Thymus (tissue), 11 donors: ENCODE results near the gene TRIM54. TPM values are rescaled to one million over a fixed set of nuclear protein-coding genes. Genes with fewer than 3 reads are reported as not detected.
"Not testable (repeated sequence)": the region's sequence is repeated elsewhere in the genome, so short reads cannot be mapped to it uniquely, and the experiment has no call there.

Experiments used
- DNase-seq, 9 donors: peaks; one replicate each; pipeline ENCODE4 v3.0.0-alpha.2; 2013; ENCODE audit warnings: low spot score in 9 of 9, low read depth in 6 of 9, missing footprints in 1 of 9
- H3K27ac ChIP-seq, 2 donors: one replicate each; pipeline ENCODE4 v1.5.1; 2013; ENCODE audit warnings: control low read depth in 1 of 2, low read depth in 1 of 2, low read length in 1 of 2, mild to moderate bottlenecking in 1 of 2, moderate library complexity in 1 of 2
- H3K27me3 ChIP-seq, 2 donors: one replicate each; pipeline ENCODE4 v1.5.1; 2013; ENCODE audit warnings: low read length in 1 of 2; ENCODE audit not compliant: control insufficient read depth in 2 of 2, insufficient read depth in 1 of 2
- H3K36me3 ChIP-seq, 2 donors: one replicate each; pipeline ENCODE4 v1.5.1; 2013; ENCODE audit warnings: low read length in 1 of 2, mild to moderate bottlenecking in 1 of 2, moderate library complexity in 1 of 2; ENCODE audit not compliant: control insufficient read depth in 2 of 2, insufficient read depth in 2 of 2
- H3K4me1 ChIP-seq, 2 donors: one replicate each; pipeline ENCODE4 v1.5.1; 2013; ENCODE audit warnings: low read length in 2 of 2; ENCODE audit not compliant: control insufficient read depth in 2 of 2, insufficient read depth in 2 of 2
- H3K4me3 ChIP-seq, 2 donors: one replicate each; pipeline ENCODE4 v1.5.1; 2013; ENCODE audit warnings: low read length in 2 of 2, control low read depth in 1 of 2, mild to moderate bottlenecking in 1 of 2
- H3K9me3 ChIP-seq, 2 donors: one replicate each; pipeline ENCODE4 v1.5.1; 2013; ENCODE audit warnings: low read length in 1 of 2, mild to moderate bottlenecking in 1 of 2; ENCODE audit not compliant: control insufficient read depth in 2 of 2, insufficient read depth in 1 of 2
- WGBS: extraction: QIAGEN DNeasy Blood & Tissue Kit; methylation state at CpG from one replicate; pipeline ENCODE4 v1.1.7; 2013; 5-methylcytosine and 5-hydroxymethylcytosine counted together
- polyA plus RNA-seq: library from polyadenylated mRNA; stranded (reverse); fragments of 200-250 nt; gene quantifications from one replicate; pipeline ENCODE4 v1.2.3, GENCODE V29; 2013
- total RNA-seq: library from RNA; stranded (reverse); fragments of 120-200 nt; gene quantifications from one replicate; pipeline ENCODE4 v1.2.4, GENCODE V29; 2013
- donor health status: healthy.

Gene TRIM54
- total and polyA plus RNA-seq, 2 donors = 0.14 to 0.52 TPM

- Histone ChIP-seq H3K27ac (no peak overlapping the region), H3K36me3 (peaks cover 10 to 14% of the 10 kb centered on the region in 2 donors), H3K27me3 (peaks cover 14 to 21% of the 10 kb centered on the region in 2 donors), H3K9me3 (no peaks in the 10 kb centered on the region), H3K4me1 (peaks cover 0 to 2% of the 10 kb centered on the region in 2 donors), H3K4me3 (no peak overlapping the region)
- WGBS = 98% methylated on average over 3 of the region's 3 CpGs
- DNase-seq = no peak
These were observed 29.9 kb downstream of the TRIM54 start for GRCh38 chr2:27312152-27312551.

DNA sequence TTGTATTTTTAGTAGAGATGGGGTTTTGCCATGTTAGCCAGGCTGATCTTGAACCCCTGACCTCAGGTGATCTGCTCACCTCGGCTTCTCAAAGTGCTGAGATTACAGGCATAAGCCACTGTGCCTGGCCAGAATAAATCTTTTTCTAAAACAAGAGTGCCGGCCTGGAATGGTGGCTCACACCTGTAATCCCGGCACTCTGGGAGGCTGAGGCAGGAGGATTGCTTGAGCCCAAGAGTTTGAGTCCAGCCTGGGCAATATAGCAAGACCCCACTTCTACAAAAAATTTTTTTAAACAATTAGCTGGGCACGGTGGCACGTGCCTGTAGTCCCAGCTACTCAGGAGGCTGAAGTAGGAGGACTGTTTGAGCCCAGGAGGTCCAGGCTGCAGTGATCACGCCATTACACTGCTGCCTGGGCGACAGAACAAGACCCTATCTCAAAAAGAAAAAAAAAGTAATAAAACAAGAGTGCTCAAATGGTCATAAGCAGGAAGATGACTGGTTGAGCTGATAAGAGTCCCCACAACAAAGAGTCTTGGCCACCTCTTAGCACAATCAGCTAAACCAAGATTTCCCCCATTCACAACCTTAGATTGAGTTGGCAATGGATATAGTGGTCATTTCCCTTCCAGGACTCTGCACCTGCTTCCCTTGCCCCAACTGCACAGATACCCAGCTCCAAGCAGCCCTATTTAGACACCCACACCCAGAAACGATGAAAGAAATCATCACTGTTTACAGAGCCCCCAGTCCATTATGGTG is 31.8 kb downstream of the TRIM54 start:
- Histone ChIP-seq H3K4me1 (no peaks in the 10 kb centered on the region), H3K27ac (no peak overlapping the region), H3K4me3 (no peak overlapping the region), H3K36me3 (peaks cover 8 to 10% of the 10 kb centered on the region in 2 donors), H3K9me3 (no peaks in the 10 kb centered on the region), H3K27me3 (peaks cover 0 to 2% of the 10 kb centered on the region in 2 donors)
- DNase-seq = no peak
- WGBS = 92% methylated on average over 8 of the region's 8 CpGs

DNA sequence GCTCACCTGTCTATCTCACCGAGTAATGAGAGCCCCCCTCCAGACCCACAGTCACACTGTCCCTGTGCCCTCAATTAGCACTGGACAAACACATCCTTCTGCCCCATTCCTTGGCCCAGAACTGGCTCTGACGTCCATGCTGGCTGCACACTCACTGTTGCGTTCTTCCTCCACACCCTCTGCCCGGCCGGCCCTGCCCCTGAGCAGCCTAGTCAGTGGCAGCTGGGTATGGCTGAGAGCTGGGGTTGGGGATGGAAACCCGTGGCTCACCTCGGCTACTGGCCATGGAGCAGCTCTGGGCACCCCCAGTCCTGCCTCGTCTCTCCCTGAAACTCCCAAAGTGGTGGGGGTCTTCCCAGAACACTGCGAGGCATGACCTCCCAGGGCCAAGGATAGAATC is 32.5 kb downstream of the TRIM54 start:
- H3K4me1 ChIP-seq = no peaks in the 10 kb centered on the region
- no peak overlapping the region for H3K4me3 ChIP-seq
- H3K27me3 ChIP-seq = no peaks in the 10 kb centered on the region
- no peaks in the 10 kb centered on the region for H3K9me3 ChIP-seq
- H3K27ac ChIP-seq = no peak overlapping the region
- WGBS = 97% methylated on average over 9 of the region's 9 CpGs
- DNase-seq = no peak
- H3K36me3 ChIP-seq = peaks cover 6 to 10% of the 10 kb centered on the region in 2 donors

DNA sequence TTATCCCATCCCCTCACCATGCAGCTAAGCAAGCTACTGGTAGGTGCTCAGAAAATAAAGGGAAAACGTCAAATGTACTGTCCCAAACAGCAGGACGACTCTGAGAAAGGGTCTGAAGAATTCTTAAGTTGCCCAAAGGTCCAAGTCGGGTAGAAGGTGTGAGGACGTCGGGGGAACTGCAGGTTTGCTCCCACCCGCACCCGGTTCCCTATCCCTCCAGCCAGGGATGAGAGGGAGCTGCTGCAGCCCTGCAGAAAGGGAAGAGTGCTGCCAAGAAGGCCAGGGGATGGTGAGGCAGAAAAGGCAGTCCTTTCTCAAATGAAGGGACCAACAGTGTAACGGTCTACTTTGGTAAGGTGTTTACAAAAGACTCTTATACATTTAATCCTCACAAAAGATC is 32.9 kb downstream of the TRIM54 start:
- no peak overlapping the region for H3K27ac ChIP-seq
- WGBS = 94% methylated on average over 8 of the region's 8 CpGs
- H3K36me3 ChIP-seq = peaks cover 5 to 10% of the 10 kb centered on the region in 2 donors
- no peak for DNase-seq
- no peaks in the 10 kb centered on the region for H3K9me3 ChIP-seq
- no peak overlapping the region for H3K4me3 ChIP-seq
- no peaks in the 10 kb centered on the region for H3K27me3 ChIP-seq
- H3K4me1 ChIP-seq = no peaks in the 10 kb centered on the region

DNA sequence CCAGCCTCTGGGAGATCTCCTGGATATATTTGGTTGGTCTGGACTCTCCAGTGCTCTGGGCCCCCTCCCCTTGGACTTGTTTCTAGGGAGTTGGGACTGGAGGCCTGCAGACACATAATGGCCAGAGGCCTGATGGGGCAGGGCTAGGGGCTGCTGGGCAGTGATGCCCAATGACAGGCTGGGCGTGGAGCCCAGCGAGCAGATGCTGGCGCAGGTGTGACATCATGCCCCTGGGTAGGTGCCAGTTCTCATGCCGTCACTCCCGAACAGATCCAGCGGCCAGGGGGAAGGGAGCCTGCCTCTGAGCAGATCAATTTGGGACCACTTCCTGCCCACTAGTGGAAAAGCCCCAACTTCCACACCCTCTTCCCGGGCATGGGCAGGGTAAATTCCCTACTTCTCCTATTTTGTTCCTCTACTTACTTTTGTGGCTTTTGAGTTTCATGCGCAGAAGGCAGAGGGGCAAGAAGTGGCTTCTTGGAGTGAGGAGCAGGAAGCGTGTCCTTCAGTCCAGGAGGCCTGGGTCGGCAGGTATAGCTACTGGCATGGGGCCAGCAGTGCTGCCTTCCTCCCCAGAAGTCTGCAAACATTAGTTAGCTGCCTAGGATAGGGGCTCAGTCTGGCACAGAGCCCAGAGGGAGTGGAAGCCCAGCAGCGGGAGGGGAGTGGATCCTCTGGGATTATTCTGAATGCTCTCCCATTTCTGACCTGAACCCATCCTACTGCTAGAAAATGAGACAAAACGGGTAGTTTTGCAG is 34.6 kb downstream of the TRIM54 start:
- no peak overlapping the region for H3K27ac ChIP-seq
- H3K9me3 ChIP-seq = no peaks in the 10 kb centered on the region
- no peaks in the 10 kb centered on the region for H3K4me1 ChIP-seq
- 94% methylated on average over 12 of the region's 12 CpGs for WGBS
- peaks cover 5 to 8% of the 10 kb centered on the region in 2 donors for H3K36me3 ChIP-seq
- DNase-seq = no peak
- no peaks in the 10 kb centered on the region for H3K27me3 ChIP-seq
- H3K4me3 ChIP-seq = no peak overlapping the region

DNA sequence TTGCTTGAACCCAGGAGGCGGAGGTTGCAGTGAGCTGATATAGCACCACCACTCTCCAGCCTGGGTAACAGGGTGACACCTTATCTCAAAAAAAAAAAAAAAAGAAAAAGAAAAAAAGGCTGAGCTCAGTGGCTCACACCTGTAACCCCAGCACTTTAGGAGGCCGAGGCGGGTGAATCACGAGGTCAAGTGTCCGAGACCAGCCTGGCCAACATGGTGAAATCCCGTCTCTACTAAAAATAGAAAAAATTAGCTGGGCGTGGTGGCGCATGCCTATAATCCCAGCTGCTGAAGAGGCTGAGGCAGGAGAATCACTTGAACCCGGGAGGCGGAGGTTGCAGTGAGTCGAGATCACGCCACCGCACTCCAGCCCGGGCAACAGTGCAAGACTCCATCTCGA is 37.6 kb downstream of the TRIM54 start:
- H3K4me1 ChIP-seq = peaks cover 14% of the 10 kb centered on the region in 2 donors
- 99% methylated on average over 15 of the region's 15 CpGs for WGBS
- not testable (repeated sequence) for H3K27ac ChIP-seq, H3K4me3 ChIP-seq, H3K36me3 ChIP-seq, H3K27me3 ChIP-seq, DNase-seq, H3K9me3 ChIP-seq

- Histone ChIP-seq H3K4me1 (peaks cover 14% of the 10 kb centered on the region in 2 donors), H3K27ac (no peak overlapping the region), H3K36me3 (peaks cover 5 to 8% of the 10 kb centered on the region in 2 donors), H3K4me3 (no peak overlapping the region), H3K9me3 (no peaks in the 10 kb centered on the region), H3K27me3 (no peaks in the 10 kb centered on the region)
- no peak for DNase-seq
- WGBS = 85% methylated on average over 8 of the region's 8 CpGs
These were observed 38.8 kb downstream of the TRIM54 start for GRCh38 chr2:27320958-27321543.

- H3K27me3 ChIP-seq = no peaks in the 10 kb centered on the region
- peaks cover 14% of the 10 kb centered on the region in 2 donors for H3K4me1 ChIP-seq
- H3K4me3 ChIP-seq = peak overlapping the region; percentile 66 to 88
- peak in 1 of 9 donors; percentile 13 for DNase-seq
- 1% methylated on average over 10 of the region's 10 CpGs for WGBS
- H3K27ac ChIP-seq = peak overlapping the region; percentile 32 to 38
- no peaks in the 10 kb centered on the region for H3K9me3 ChIP-seq
- peaks cover 12 to 16% of the 10 kb centered on the region in 2 donors for H3K36me3 ChIP-seq
These were observed 40.1 kb downstream of the TRIM54 start for GRCh38 chr2:27322301-27322765.
